Mononuclear cell (primary cell): ENCODE data around the gene TTC39C. TPM values are rescaled to one million over a fixed set of nuclear protein-coding genes. Genes with fewer than 3 reads are reported as not detected.
"Not testable (repeated sequence)": the region's sequence is repeated elsewhere in the genome, so short reads cannot be mapped to it uniquely, and the experiment has no call there.

Experiments used
- H3K27me3 ChIP-seq: 2 replicates; pipeline ENCODE4 v1.6.0; 2011; ENCODE audit warnings: low read length, control low read depth; ENCODE audit not compliant: insufficient read depth
- H3K4me1 ChIP-seq: 2 replicates; pipeline ENCODE4 v1.5.1; 2011; ENCODE audit warnings: mild to moderate bottlenecking, low read length, control low read depth; ENCODE audit not compliant: insufficient read depth
- H3K4me3 ChIP-seq: 2 replicates; pipeline ENCODE4 v1.5.1; 2011; ENCODE audit warnings: mild to moderate bottlenecking, low read length, moderate library complexity
- H3K9me3 ChIP-seq: 2 replicates; pipeline ENCODE4 v1.5.1; 2011; ENCODE audit warnings: low read depth, mild to moderate bottlenecking, control low read depth, low read length
- total RNA-seq: library from RNA; depleted of rRNA; stranded (reverse); fragments of >200 nt; gene quantifications from one replicate; pipeline ENCODE4 v1.2.3, GENCODE V29; 2012

Gene TTC39C
- total RNA-seq, 1 donor = 81.8 TPM

GRCh38 chr18:24022161-24022560 is 7.6 kb downstream of the TTC39C start:
- H3K4me3 ChIP-seq = no peak overlapping the region
- H3K9me3 ChIP-seq = no peaks in the 10 kb centered on the region
- H3K27me3 ChIP-seq = no peaks in the 10 kb centered on the region
- H3K4me1 ChIP-seq = peaks cover 95% of the 10 kb centered on the region

DNA sequence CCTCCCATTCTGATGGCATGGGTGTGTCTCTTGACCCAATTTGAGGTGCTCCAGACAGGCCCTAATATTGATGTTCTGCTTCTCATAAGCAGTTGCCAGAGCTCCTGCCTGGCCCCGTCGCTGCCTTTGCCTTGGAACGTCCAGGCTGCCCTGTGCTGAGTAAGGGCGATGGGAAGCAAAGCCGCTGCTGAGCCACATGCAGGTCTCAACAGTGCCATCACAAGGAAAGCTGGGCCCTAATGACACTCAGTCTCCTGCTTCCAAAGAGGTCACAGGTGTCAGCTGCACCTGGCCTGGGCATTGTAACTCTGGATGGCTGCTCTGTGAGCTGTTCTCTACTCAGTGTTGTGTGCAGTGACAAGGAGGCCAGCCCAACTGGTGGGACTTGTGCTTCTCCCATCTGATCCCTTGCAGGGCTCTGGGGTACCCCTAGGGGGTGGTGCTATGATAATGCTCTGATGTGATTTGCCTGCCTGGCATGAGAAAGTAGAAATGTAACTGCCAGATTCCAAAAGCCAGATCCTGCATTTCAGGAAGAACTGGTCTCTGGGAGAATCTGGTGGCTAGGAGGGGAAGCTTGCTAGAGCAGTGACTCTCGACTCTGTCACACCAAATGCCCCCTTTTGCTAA is 8.7 kb downstream of the TTC39C start:
- H3K27me3 ChIP-seq = no peaks in the 10 kb centered on the region
- peaks cover 95% of the 10 kb centered on the region for H3K4me1 ChIP-seq
- no peaks in the 10 kb centered on the region for H3K9me3 ChIP-seq
- H3K4me3 ChIP-seq = no peak overlapping the region

DNA sequence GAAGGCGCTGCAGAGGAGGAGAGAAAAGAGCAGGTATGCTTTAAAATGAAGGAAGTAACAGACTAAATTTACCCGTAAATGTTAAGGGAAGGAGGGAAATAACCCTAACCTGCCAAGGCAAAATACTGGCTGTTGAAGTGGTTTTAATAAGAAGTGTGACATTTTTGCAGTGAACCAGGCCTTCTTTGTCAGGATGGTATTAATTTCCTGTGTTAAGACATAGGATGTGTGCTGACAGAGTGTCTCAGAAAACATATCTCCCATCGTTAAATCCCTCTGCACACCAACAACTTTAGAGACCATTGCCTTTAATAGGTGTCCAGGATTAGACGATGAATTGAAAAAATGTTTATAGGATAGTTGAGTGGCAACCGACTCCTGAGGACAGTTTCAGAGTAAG is 9.9 kb downstream of the TTC39C start:
- no peaks in the 10 kb centered on the region for H3K9me3 ChIP-seq
- no peak overlapping the region for H3K4me3 ChIP-seq
- peaks cover 90% of the 10 kb centered on the region for H3K4me1 ChIP-seq
- H3K27me3 ChIP-seq = no peaks in the 10 kb centered on the region

DNA sequence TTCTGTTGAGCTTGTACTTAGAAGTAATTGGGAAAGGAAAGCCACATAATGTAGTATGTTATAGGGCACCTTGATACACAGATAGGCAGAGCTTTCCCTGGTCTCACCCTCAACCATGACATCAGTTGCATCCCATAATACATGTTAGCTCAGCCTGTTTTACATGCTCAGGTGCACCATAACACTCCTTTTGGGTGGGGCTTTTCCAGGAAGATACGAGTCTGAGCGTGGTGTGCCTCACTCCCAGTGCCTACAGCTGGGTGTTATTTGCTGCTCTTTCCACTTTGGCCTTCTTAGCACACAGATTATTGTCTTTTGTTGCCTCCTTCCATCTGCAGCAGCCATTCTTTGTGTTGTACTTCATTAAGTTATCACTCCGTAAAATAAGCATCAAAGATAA is 11.9 kb downstream of the TTC39C start:
- H3K4me1 ChIP-seq = peaks cover 70% of the 10 kb centered on the region
- H3K9me3 ChIP-seq = no peaks in the 10 kb centered on the region
- H3K4me3 ChIP-seq = no peak overlapping the region
- no peaks in the 10 kb centered on the region for H3K27me3 ChIP-seq

GRCh38 chr18:24027156-24027827 is 12.7 kb downstream of the TTC39C start:
- H3K4me3 ChIP-seq = no peak overlapping the region
- no peaks in the 10 kb centered on the region for H3K9me3 ChIP-seq
- H3K4me1 ChIP-seq = peaks cover 67% of the 10 kb centered on the region
- no peaks in the 10 kb centered on the region for H3K27me3 ChIP-seq

DNA sequence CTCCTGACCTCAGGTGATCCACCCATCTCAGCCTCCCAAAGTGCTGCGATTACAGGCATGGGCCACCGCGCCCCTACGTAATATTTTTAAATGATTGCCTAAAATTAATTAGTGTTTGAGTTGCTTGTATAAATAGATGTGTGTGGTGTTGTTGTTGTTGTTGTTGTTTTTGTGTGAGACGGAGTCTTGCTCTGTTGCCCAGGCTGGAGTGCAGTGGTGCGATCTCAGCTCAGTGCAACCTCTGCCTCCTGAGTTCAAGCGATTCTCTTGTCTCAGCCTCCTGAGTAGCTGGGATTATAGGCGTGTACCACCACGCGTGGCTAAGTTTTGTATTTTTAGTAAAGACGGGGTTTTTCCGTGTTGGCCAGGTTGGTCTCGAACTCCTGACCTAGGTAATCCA is 14.4 kb downstream of the TTC39C start:
- H3K9me3 ChIP-seq, H3K27me3 ChIP-seq, H3K4me3 ChIP-seq: not testable (repeated sequence)
- peaks cover 57% of the 10 kb centered on the region for H3K4me1 ChIP-seq

DNA sequence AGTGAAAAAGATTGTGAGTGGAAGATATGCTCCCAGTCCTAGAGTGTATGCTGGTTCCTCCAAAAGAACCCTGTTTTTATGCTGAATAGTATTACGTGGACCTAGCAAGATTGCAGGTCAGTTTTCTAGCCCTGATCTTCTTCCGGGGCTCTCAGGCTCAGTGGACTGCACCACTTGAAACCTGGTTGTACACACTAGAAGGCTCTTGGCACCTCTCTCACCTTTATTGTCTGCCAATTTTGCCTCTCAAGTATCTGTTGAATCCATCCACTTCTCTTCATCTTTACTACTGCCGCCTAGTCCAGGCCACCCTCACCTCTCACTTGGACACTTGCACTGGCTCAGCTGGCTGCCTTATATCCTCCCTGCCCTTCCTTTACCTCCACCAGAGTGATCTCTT is 16.8 kb downstream of the TTC39C start:
- Histone ChIP-seq H3K4me1 (peaks cover 41% of the 10 kb centered on the region), H3K4me3 (no peak overlapping the region), H3K9me3 (no peaks in the 10 kb centered on the region)

GRCh38 chr18:24031916-24032315 is 17.4 kb downstream of the TTC39C start:
- no peaks in the 10 kb centered on the region for H3K9me3 ChIP-seq
- peaks cover 35% of the 10 kb centered on the region for H3K4me1 ChIP-seq
- H3K4me3 ChIP-seq = no peak overlapping the region

More for the DNA sequence above, 16.8 kb downstream of the TTC39C start:
- no peaks in the 10 kb centered on the region for H3K27me3 ChIP-seq

GRCh38 chr18:24033641-24034412 is 19.3 kb downstream of the TTC39C start:
- Histone ChIP-seq H3K4me3 (no peak overlapping the region), H3K4me1 (peaks cover 25% of the 10 kb centered on the region), H3K9me3 (no peaks in the 10 kb centered on the region), H3K27me3 (no peaks in the 10 kb centered on the region)

More at GRCh38 chr18:24031916-24032315, 17.4 kb downstream of the TTC39C start:
- no peaks in the 10 kb centered on the region for H3K27me3 ChIP-seq

DNA sequence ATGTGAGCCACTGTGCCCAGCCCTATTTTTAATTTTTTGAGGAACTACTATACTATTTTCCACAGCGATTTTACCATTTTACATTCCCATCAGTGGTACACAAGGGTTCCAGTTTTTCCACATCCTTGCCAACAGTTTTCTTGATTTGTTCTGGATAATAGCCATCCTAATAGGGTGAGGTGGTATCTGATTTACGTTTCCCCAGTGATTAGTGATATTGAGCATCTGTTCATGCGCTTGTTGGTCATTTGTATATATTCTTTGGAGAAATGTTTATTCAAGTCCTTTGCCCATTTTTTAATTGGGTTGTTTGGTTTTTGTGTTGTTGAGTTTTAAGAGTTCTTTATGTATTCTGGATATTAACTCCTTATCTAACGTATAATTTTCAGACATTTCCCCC is 20.8 kb downstream of the TTC39C start:
- H3K27me3 ChIP-seq = no peaks in the 10 kb centered on the region
- no peak overlapping the region for H3K4me3 ChIP-seq
- peaks cover 37% of the 10 kb centered on the region for H3K4me1 ChIP-seq
- no peaks in the 10 kb centered on the region for H3K9me3 ChIP-seq

DNA sequence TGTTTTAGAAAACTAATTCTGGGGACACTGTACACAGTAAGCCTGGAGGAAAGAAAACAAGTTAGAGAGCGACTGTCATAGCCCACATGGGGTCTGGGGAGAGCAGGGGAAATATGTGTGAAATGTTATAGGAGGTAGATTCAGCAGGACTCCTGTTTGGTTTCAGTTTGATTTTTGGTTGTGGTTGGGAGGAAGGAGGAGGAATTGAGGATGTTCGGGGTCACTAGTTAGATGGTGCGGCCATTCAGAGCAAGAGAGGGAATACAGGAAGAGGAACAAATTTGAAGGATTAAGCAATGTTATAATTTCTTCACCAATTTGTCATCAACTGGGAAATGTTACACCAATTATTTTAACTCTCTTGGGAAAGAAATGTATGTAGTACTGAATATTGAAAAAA is 25.1 kb downstream of the TTC39C start:
- H3K27me3 ChIP-seq = no peaks in the 10 kb centered on the region
- H3K4me3 ChIP-seq = no peak overlapping the region
- H3K4me1 ChIP-seq = peaks cover 62% of the 10 kb centered on the region
- H3K9me3 ChIP-seq = no peaks in the 10 kb centered on the region

DNA sequence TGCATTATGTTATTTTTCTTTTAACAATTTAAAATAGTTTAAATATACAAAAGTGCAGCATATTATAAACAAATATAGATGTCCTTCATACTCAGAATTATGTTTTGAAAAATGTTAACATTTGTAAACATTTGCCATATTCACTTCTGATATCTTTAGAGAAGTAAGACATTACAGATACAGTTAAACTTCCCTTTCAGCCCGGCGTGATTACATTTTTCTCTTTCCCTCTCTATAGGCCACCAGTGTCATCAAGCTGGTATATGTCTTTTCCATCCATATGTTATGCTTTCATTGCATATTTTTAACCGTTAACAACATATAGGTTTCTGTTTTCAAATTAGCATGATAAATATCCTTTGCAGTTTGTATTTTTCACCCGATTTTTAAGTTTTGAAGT is 27.1 kb downstream of the TTC39C start:
- H3K4me3 ChIP-seq = no peak overlapping the region
- H3K27me3 ChIP-seq = no peaks in the 10 kb centered on the region
- no peaks in the 10 kb centered on the region for H3K9me3 ChIP-seq
- peaks cover 59% of the 10 kb centered on the region for H3K4me1 ChIP-seq

DNA sequence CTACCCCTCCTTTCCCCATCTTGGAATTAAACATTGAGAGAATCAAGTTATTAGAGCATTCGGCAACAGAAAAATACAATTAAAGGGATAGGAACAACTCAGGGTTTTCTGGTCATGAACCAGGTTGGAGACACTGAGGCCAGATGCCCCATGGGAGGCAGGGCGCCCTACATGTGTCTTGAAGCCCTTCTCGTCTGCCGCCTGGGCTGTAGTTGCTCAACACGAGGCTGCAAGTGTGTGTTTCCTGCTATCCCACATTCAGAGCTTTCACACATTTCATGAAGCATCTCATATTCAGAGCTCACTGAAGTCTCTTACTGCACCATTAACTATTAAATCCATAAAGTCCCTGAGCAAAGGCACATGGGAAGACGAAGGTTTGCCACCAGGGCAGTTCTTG is 28.8 kb downstream of the TTC39C start:
- Histone ChIP-seq H3K4me1 (peaks cover 56% of the 10 kb centered on the region), H3K9me3 (no peaks in the 10 kb centered on the region), H3K4me3 (no peak overlapping the region), H3K27me3 (no peaks in the 10 kb centered on the region)

DNA sequence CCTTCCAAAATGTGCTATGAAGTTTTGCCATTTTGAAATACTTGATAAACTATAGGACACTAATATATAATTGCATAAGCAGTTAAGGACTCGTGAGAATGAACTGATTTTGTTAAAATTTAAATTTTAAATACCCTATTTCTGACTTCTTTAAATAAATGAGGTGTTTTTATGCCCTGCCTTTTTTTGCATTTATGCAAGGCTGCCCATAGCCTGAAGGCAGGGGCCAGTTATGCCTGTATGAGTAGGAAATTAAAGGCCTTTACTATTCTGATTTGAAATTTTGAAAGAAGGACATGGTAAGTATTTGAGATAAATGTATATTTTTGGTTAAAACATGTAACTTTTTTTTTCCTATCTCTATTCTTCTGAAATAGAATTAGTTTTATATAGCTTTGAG is 33.7 kb downstream of the TTC39C start:
- Histone ChIP-seq H3K9me3 (no peaks in the 10 kb centered on the region), H3K4me3 (no peak overlapping the region), H3K27me3 (no peaks in the 10 kb centered on the region), H3K4me1 (peaks cover 29% of the 10 kb centered on the region)

- peaks cover 23% of the 10 kb centered on the region for H3K4me1 ChIP-seq
- no peaks in the 10 kb centered on the region for H3K9me3 ChIP-seq
- no peaks in the 10 kb centered on the region for H3K27me3 ChIP-seq
- H3K4me3 ChIP-seq = no peak overlapping the region
These were observed 34.6 kb downstream of the TTC39C start for GRCh38 chr18:24049142-24049541.
